Muscle of back (tissue), 11 donors: ENCODE measurements around the gene FAP. TPM values are rescaled to one million over a fixed set of nuclear protein-coding genes. Genes with fewer than 3 reads are reported as not detected.

Experiments
- DNase-seq, 3 donors: peaks; one replicate each; pipeline versions ENCODE4 v3.0.0 to v3.0.0-alpha.2; 2013
- polyA plus RNA-seq, 10 donors: library from polyadenylated mRNA; unstranded; fragments of 120-200 nt; gene quantifications; one replicate each; pipeline ENCODE4 v1.2.1, GENCODE V29; 2013; ENCODE audit not compliant: insufficient read length in 10 of 10

Gene FAP
- polyA plus RNA-seq, 10 donors: 66.8 to 131 (median 76.9) TPM

DNA sequence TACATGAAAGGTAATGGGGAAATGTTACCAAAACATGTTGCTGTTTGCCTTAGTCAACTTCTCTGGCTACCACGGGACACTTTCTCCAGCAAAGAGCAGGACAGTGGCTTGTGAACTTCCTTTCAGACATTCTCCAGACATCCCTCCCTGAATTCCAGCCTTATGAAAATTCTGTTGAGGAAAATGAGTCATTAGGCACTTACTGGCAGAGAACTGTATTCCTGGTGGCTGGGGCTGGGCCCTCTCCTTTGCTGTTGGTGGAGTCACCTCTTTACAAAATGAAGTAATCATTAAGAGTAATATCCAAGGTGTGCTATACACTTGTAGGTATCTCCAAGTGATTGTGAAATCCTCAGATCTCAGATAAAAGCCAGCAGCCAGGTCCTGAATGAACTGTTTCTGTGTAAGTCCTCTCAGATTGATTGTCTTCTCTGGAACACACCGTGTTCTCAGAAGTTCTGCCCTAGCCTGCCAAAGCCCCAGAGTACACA lies 1.3 kb upstream of the FAP start:
- peak in 2 of 3 donors; percentile 40 to 87 for DNase-seq

DNA sequence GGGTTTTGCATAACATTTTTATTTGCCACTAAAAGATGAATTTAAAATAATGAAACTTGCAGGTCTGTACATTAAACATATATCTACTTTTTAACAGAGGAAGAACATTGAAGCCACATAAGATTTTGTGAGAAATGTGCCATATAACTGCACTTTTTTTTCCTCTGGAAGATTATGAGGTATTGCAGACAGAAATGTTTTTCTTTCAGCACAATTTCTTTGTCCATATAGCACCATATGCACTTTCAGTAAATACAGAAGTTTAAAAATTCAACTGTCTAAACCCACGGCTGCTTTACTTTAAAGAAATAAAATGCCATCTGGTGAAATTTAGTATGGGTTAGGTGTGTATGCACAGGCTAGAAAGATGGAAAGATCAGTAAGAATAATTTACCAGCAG lies 470 bp upstream of the FAP start:
- DNase-seq: no peak

DNA sequence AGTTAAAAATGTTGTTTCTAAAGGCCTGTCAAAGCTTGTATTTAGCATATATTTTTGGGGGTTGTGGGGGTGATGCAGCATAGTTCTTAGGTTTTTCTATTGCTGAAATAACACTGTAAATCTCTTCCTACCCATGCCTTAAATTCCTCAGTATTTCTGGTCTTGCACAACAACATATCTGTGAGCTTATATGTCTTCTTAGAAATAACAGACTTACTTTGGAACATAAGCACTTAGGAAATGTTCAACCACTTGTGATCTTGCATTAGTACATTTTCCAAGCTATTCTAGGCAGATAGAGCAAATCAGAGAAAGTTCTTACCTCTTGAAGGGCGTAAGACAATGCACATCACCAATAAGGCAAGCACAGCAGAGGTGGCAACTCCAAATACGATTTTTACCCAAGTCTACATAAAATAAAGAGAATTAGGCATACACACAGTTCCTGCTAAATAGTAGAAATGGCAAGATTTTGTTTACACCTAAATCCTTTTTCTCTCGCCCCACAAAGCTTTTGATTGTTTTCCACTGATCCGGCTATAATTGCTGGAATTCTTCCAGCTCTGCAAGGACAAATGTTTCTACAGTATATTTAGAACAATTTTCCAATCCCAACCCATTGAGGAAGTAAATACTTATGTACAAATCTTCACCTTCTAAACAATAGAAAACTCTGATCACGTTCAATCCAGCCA lies 512 bp downstream of the FAP start:
- peak in 2 of 3 donors; percentile 76 to 86 for DNase-seq

DNA sequence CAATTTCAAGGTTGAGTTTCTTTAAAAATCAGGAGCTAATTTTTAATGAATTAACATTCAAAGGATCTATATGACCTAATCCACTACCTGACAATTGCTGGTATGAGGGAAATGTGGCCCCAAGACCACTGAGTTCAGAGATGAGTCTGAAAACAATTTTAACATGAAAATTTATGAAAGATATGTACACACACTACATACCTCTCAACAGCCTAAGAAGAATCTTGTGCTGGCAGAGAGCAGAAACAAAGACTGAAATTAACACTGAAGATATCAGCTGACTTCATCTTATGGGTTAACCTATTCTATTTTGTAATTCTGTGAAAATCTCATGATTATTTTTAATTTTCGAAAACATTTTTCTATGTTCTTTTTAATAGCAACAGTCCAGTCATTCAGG lies 1.7 kb downstream of the FAP start:
- DNase-seq: no peak

GRCh38 chr2:162234620-162235462 lies 8.4 kb downstream of the FAP start:
- DNase-seq: no peak

- no peak for DNase-seq
These were observed 10.0 kb downstream of the FAP start for GRCh38 chr2:162233197-162233596.

GRCh38 chr2:162232671-162233070 lies 10.6 kb downstream of the FAP start:
- DNase-seq: no peak

- DNase-seq: no peak
These were observed 11.2 kb downstream of the FAP start for GRCh38 chr2:162232027-162232426.

DNA sequence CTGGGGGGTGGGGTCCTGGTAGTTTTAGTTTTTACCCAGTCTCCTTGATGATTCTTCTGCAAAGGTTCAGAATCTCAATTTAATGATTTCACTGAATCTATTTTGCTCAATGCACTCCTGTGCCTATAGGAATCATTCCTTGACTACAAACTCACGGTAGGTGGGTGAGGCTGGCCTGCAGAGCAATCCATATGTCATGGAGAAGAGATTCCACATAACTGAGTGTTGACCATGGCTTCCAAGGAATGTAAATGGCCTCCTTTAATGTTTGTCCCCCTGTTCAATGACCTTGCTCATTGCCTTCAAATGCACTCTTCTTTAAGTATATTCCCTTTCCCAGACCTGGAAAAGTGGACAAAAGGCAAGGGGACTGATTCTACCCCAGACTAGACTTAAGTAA lies 12.5 kb downstream of the FAP start:
- no peak for DNase-seq

GRCh38 chr2:162226836-162227235 lies 16.4 kb downstream of the FAP start:
- DNase-seq: no peak

- peak in 1 of 3 donors; percentile 71 for DNase-seq
These were observed 22.2 kb downstream of the FAP start for GRCh38 chr2:162221064-162221463.

GRCh38 chr2:162220368-162220767 lies 22.9 kb downstream of the FAP start:
- peak; percentile 71 to 89 (median 77) for DNase-seq

- DNase-seq: peak; percentile 70 to 85 (median 79)
These were observed 23.8 kb downstream of the FAP start for GRCh38 chr2:162219426-162219825.

DNA sequence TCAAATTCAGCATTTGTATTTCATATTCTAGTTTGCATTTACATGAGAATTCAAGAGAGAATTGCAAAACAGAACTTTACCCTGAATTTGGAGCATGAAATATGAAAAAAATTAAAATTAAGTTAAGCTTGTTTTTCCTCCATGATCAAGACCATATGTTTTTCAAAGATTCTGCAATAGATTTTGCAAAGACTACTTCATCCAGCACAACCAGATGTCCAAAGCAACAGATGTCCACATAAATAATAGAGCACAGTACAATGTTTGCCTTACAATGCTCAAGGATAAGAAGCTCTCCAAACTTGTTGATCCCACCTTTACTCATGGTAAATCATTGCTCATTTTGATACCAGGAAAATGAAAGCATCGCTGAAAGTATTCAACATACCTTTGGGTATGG lies 25.6 kb downstream of the FAP start:
- DNase-seq: peak in 2 of 3 donors; percentile 67 to 88

- no peak for DNase-seq
These were observed 28.1 kb downstream of the FAP start for GRCh38 chr2:162215162-162215561.

DNA sequence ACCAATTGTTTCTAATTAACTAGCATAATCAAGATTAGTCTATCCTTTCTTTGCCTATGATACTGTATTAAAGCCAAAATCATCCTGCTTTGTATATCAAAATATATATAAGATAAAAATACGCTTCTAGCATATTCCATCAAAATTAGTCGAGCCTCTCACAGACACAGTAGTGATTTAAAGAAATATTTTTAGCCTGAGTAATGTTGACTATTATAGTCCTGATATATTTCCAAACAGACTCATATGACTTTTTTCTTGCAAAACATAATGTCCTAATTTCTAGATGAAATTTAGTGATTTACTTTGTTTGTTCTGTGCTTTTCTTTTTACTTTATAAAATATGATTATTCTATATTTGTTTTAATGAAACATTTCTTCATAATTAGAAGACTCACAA lies 30.9 kb downstream of the FAP start:
- no peak for DNase-seq

DNA sequence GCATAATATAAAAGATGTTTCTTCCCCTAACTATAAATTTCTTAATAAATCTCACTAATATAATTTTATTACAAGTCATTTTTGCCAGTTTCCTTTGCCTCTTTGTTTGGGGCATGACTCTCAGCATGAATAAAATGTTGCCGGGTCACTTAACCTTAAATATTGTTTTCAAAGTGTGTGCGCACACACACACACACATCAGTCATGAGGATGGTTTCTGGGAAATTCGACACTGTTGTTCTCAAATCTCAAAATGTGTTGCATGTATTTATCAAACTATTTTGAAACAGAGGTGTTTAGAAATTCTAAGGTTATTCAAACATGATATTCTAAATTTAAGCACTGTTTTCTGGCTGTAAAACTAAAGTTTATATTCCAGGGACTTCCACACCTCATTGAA lies 31.5 kb downstream of the FAP start:
- DNase-seq: no peak

GRCh38 chr2:162210385-162210784 lies 32.9 kb downstream of the FAP start:
- DNase-seq: no peak

DNA sequence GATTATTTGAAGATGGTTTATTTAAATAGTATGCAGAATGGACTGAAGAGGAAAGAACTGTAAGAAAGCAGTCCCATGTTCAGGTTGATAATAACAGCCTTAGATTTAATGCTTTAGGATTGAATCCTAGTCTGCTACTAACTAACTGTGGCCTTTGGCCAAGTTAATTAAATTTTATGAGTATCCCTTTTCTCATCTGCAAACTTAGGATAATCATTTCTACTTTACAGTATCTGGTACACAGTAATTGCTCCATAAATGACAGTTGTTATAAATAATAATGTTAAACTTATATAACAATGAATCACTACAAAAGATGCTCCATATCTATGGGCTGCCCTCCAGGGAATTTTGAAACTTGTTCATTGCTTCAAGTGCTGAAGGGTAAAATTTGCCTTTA lies 41.0 kb downstream of the FAP start:
- no peak for DNase-seq

DNA sequence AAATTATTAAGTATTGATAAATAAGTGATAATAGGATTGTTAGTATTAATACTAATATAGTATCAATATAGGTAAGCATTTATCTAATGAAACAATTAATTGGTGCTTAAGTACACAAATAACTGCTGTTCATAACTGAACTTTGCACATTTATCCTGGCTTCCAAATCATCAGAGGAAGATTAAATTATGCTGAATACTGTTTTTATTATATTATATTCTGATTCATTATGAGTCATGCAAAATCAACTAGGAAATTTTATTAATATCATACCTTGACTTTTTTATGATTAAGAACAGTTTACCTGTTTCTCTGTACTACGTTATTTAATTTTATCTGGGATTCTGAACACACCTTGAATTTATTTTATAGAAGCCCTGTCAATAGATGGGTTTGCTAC lies 42.6 kb downstream of the FAP start:
- DNase-seq: no peak

GRCh38 chr2:162199913-162200312 lies 43.3 kb downstream of the FAP start:
- no peak for DNase-seq

GRCh38 chr2:162198239-162198638 lies 45.0 kb downstream of the FAP start:
- no peak for DNase-seq
